Left lobe of liver (tissue), 2 donors: ENCODE measurements around the gene PSMD12. TPM values are rescaled to one million over a fixed set of nuclear protein-coding genes. Genes with fewer than 3 reads are reported as not detected.
"Not testable (repeated sequence)": the region's sequence is repeated elsewhere in the genome, so short reads cannot be mapped to it uniquely, and the experiment has no call there.

Experiments used
- ATAC-seq: fragments of 200-7000 bp; cut with Tn5 transposase; one replicate; pipeline ENCODE4 v1.9.1; 2020; ENCODE audit warnings: mild to moderate bottlenecking, moderate library complexity
- DNase-seq: peaks from one replicate; pipeline ENCODE4 v3.0.0-alpha.2; 2020; ENCODE audit warnings: low spot score
- total RNA-seq: library from RNA; stranded (reverse); gene quantifications from one replicate; pipeline ENCODE4 v1.2.1, GENCODE V29; 2021
- donor health status: DM: no; HTN: no; CAD: no; lungs with moderate emphysema.
- donor health status: DM: no; HTN: yes; CAD: no.

PSMD12 gene
- total RNA-seq, 1 donor from 2014 or later = 28.1 TPM

- peak; percentile 20 for ATAC-seq
- no peak for DNase-seq
Measured at GRCh38 chr17:67359960-67360791, 6.2 kb downstream of the PSMD12 start.

GRCh38 chr17:67358612-67359011, 7.8 kb downstream of the PSMD12 start:
- DNase-seq (no peak), ATAC-seq (no peak)

- DNase-seq = no peak
- ATAC-seq = peak; percentile 28
Measured at GRCh38 chr17:67353929-67354574, 12.3 kb downstream of the PSMD12 start.

- DNase-seq = no peak
Measured at GRCh38 chr17:67353161-67353560, 13.2 kb downstream of the PSMD12 start.

GRCh38 chr17:67349420-67349819, 17.0 kb downstream of the PSMD12 start:
- DNase-seq (no peak), ATAC-seq (no peak)

More at GRCh38 chr17:67353161-67353560, 13.2 kb downstream of the PSMD12 start:
- ATAC-seq = no peak

- DNase-seq (no peak), ATAC-seq (no peak)
Measured at GRCh38 chr17:67347826-67348225, 18.6 kb downstream of the PSMD12 start.

DNA sequence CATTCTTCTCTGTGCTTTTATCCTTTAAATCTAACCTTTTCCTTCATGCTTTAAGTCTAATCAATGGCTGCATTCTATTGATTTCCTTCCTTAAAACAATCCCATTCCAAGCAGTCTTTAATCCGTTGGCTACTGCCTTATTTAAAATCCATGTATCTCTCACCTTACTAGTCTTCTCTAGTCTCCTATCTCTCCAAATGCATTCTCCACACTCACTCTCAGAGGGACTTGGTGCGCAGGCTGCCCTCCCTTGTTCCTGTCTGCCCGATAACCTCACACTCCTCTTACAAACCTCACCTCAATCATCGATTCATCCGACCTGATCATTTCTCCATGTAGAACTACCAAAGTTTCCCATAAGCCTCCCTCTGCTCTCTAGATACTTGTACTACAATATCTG, 23.1 kb downstream of the PSMD12 start:
- DNase-seq (no peak), ATAC-seq (no peak)

GRCh38 chr17:67338353-67338752, 28.0 kb downstream of the PSMD12 start:
- DNase-seq = not testable (repeated sequence)
- ATAC-seq = peak; percentile 9

GRCh38 chr17:67336859-67337258, 29.5 kb downstream of the PSMD12 start:
- DNase-seq (peak; percentile 72), ATAC-seq (peak; percentile 66)

DNA sequence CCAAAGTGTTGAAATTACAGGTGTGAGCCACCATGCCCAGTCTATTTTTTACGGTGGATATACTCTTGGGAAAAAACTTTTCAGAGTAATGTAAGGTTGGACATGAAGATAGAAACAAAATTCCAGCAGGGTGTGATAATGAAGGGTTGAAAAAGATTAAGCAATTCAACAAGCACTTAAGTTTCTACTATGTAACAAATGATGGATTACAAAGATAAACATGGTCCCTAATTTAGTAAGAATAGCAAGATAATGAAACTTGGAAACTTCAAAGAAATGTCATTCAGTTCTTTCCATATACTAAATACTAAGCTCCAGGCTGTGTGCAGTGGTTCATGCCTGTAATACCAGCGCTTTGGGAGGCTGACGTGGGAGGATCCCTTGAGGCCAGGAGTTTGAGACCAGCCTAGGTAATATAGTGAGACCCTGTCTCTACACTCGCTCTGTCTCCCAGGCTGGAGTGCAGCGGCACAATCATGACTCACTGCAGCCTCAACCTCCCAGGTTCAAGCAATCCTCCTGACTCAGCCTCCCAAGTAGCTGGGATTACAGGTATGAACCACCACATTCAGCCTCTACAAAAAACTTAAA, 31.0 kb downstream of the PSMD12 start:
- ATAC-seq = no peak
- no peak for DNase-seq

GRCh38 chr17:67332162-67332508, 34.2 kb downstream of the PSMD12 start:
- peak; percentile 12 for DNase-seq
- not testable (repeated sequence) for ATAC-seq

- DNase-seq = peak; percentile 38
- not testable (repeated sequence) for ATAC-seq
Measured at GRCh38 chr17:67331381-67332161, 34.8 kb downstream of the PSMD12 start.

GRCh38 chr17:67328026-67328425, 38.4 kb downstream of the PSMD12 start:
- ATAC-seq = no peak
- DNase-seq = no peak

DNA sequence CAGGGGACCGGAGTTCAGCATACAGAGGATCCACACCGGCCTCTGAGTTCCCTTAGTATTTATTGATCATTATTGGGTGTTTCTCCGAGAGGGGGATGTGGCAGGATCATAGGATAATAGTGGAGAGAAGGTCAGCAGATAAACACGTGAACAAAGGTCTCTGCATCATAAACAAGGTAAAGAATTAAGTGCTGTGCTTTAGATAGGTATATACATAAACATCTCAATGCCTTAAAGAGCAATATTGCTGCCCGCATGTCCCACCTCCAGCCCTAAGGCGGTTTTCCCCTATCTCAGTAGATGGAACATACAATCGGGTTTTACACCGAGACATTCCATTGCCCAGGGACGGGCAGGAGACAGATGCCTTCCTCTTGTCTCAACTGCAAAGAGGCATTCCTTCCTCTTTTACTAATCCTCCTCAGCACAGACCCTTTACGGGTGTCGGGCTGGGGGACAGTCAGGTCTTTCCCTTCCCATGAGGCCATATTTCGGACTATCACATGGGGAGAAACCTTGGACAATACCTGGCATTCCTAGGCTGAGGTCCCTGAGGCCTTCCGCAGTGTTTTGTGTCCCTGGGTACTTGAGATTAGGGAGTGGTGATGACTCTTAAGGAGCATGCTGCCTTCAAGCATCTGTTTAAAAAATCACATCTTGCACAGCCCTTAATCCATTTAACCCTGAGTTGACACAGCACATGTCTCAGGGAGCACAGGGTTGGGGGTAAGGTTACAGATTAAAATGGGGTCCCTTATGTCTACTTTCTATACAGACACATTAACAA, 39.2 kb downstream of the PSMD12 start:
- not testable (repeated sequence) for DNase-seq, ATAC-seq

DNA sequence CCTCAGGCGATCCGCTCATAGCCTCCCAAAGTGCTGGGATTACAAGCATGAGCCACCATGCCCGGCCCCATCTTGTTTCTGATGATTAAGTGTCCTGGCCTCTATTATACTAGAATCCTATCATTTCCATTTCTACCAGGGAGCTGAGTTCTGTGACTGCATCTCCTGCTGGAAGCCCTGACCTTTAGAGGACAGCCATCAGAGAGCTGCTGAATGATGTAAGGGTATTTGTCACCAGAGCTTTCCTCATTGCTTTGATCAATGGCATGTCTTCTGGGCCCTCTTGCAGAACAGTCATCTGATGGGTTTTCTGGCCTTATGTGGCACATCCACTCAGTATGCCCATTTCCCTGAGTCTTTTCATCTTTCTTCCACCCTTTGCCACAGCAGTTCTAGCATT, 39.9 kb downstream of the PSMD12 start:
- DNase-seq = peak; percentile 26
- ATAC-seq = no peak

DNA sequence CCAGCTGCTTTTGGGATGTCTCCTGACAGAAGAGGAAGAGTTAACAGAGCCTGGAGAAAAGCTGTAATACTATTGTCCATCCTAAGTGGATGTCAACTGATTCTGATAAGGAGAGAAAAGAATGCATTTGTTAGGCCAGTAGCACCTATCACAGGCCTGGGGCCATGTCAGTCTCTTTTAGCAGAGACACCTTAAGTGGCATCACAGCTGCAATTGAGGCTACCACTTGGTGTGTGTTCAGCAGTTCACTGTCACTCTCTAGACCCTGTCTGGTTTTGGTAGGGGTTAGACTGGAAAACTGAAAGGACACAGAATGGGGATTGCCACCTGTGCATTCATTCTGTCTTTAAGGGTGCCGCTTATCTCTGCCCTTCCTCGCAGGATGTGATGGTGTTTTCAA, 42.0 kb downstream of the PSMD12 start:
- no peak for ATAC-seq
- DNase-seq = peak; percentile 12

GRCh38 chr17:67323445-67323844, 42.9 kb downstream of the PSMD12 start:
- ATAC-seq = no peak

GRCh38 chr17:67322042-67322787, 44.2 kb downstream of the PSMD12 start:
- no peak for DNase-seq
- no peak for ATAC-seq

More at GRCh38 chr17:67323445-67323844, 42.9 kb downstream of the PSMD12 start:
- DNase-seq = no peak

GRCh38 chr17:67321486-67321885, 44.9 kb downstream of the PSMD12 start:
- not testable (repeated sequence) for DNase-seq, ATAC-seq
